Peyer's patch (tissue), 4 donors: ENCODE results near the gene MEG3. TPM values are rescaled to one million over a fixed set of nuclear protein-coding genes. Genes with fewer than 3 reads are reported as not detected.

Experiments used
- DNase-seq, 3 donors: peaks; one replicate each; pipeline ENCODE4 v3.0.0-alpha.2; 2017 to 2019
- H3K27ac ChIP-seq, 4 donors: fragments of 200-600 bp; sonication (generic); one replicate each; pipeline ENCODE4 v1.5.1; 2016 to 2019
- H3K27me3 ChIP-seq, 2 donors: fragments of 200-600 bp; sonication (generic); one replicate each; pipeline ENCODE4 v1.5.1; 2019
- H3K36me3 ChIP-seq, 3 donors: fragments of 200-600 bp; sonication (generic); one replicate each; pipeline ENCODE4 v1.5.1; 2016 to 2019
- H3K4me1 ChIP-seq, 4 donors: fragments of 200-600 bp; sonication (generic); one replicate each; pipeline ENCODE4 v1.5.1; 2016 to 2019
- H3K4me3 ChIP-seq, 4 donors: fragments of 200-600 bp; sonication (generic); 1 replicate in 3 of 4; 2 replicates in 1 of 4; pipeline ENCODE4 v1.5.1; 2016 to 2019; ENCODE audit warnings: mild to moderate bottlenecking in 1 of 4
- H3K9me3 ChIP-seq, 4 donors: fragments of 200-600 bp; sonication (generic); one replicate each; pipeline ENCODE4 v1.5.1; 2016 to 2019; ENCODE audit warnings: mild to moderate bottlenecking in 1 of 4
- CTCF ChIP-seq, 6 experiments: fragments of 450-650 bp in 4 of 6; fragments of 200-600 bp in 2 of 6; sonication (generic) in 1 of 6; IDR thresholded peaks; one replicate each; pipeline ENCODE4 v1.5.1; 2017 to 2019; ENCODE audit warnings: antibody characterized with exemption in 6 of 6, mild to moderate bottlenecking in 3 of 6, moderate library complexity in 1 of 6
- POLR2A ChIP-seq, 2 donors: fragments of 450-650 bp; IDR thresholded peaks; one replicate each; pipeline ENCODE4 v1.5.1; 2017; ENCODE audit warnings: antibody characterized with exemption in 2 of 2, mild to moderate bottlenecking in 2 of 2, moderate library complexity in 2 of 2
- total RNA-seq, 4 donors: library from RNA; depleted of rRNA; stranded (reverse); fragments of >200 nt; gene quantifications; one replicate each; pipeline ENCODE4 v1.1.0, GENCODE V29; 2016

Gene MEG3
- total RNA-seq, 4 donors from 2014 or later = 5.8 to 135 (median 33.8) TPM

- H3K4me1 ChIP-seq = no peaks in the 10 kb centered on the region
- TF ChIP-seq POLR2A (IDR thresholded peaks at IDR 0.05) (no peak), CTCF (IDR thresholded peaks at IDR 0.05) (no peak)
- no peaks in the 10 kb centered on the region for H3K36me3 ChIP-seq
- H3K27ac ChIP-seq = no peak overlapping the region
- H3K9me3 ChIP-seq = no peaks in the 10 kb centered on the region
- DNase-seq = peak in 1 of 3 donors; percentile 18
- H3K4me3 ChIP-seq = no peak overlapping the region
- no peaks in the 10 kb centered on the region for H3K27me3 ChIP-seq
Measured at GRCh38 chr14:100862277-100862676, 36.4 kb downstream of the MEG3 start.

GRCh38 chr14:100862793-100863192, 36.9 kb downstream of the MEG3 start:
- H3K27me3 ChIP-seq = no peaks in the 10 kb centered on the region
- TF ChIP-seq CTCF (IDR thresholded peaks at IDR 0.05) (no peak), POLR2A (IDR thresholded peaks at IDR 0.05) (no peak)
- no peak overlapping the region for H3K4me3 ChIP-seq
- H3K27ac ChIP-seq = no peak overlapping the region
- H3K36me3 ChIP-seq = no peaks in the 10 kb centered on the region
- DNase-seq = no peak
- H3K9me3 ChIP-seq = no peaks in the 10 kb centered on the region
- H3K4me1 ChIP-seq = no peaks in the 10 kb centered on the region

GRCh38 chr14:100864206-100864605, 38.3 kb downstream of the MEG3 start:
- TF ChIP-seq CTCF (IDR thresholded peaks at IDR 0.05) = no peak
- no peak for TF ChIP-seq POLR2A (IDR thresholded peaks at IDR 0.05)
- peak in 1 of 3 donors; percentile 29 for DNase-seq

GRCh38 chr14:100864960-100865681, 39.2 kb downstream of the MEG3 start:
- H3K36me3 ChIP-seq = no peaks in the 10 kb centered on the region
- H3K4me1 ChIP-seq = no peaks in the 10 kb centered on the region
- no peak overlapping the region for H3K27ac ChIP-seq
- TF ChIP-seq POLR2A (IDR thresholded peaks at IDR 0.05) (no peak), CTCF (IDR thresholded peaks at IDR 0.05) (no peak)
- no peaks in the 10 kb centered on the region for H3K27me3 ChIP-seq
- no peaks in the 10 kb centered on the region for H3K9me3 ChIP-seq
- no peak overlapping the region for H3K4me3 ChIP-seq
- peak in 1 of 3 donors; percentile 21 for DNase-seq

More at GRCh38 chr14:100864206-100864605, 38.3 kb downstream of the MEG3 start:
- H3K4me1 ChIP-seq = no peaks in the 10 kb centered on the region
- H3K27ac ChIP-seq = no peak overlapping the region
- H3K4me3 ChIP-seq = no peak overlapping the region
- H3K9me3 ChIP-seq = no peaks in the 10 kb centered on the region
- no peaks in the 10 kb centered on the region for H3K36me3 ChIP-seq
- no peaks in the 10 kb centered on the region for H3K27me3 ChIP-seq

- Histone ChIP-seq H3K9me3 (no peaks in the 10 kb centered on the region), H3K27me3 (no peaks in the 10 kb centered on the region), H3K36me3 (no peaks in the 10 kb centered on the region), H3K4me1 (no peaks in the 10 kb centered on the region), H3K27ac (no peak overlapping the region), H3K4me3 (no peak overlapping the region)
- peak in 1 of 3 donors; percentile 22 for DNase-seq
- TF ChIP-seq CTCF (IDR thresholded peaks at IDR 0.05) (no peak), POLR2A (IDR thresholded peaks at IDR 0.05) (no peak)
Measured at GRCh38 chr14:100865682-100866591, 40.0 kb downstream of the MEG3 start.
